Measurements from ENCODE around the gene RUNDC1. TPM values are rescaled to one million over a fixed set of nuclear protein-coding genes. Genes with fewer than 3 reads are reported as not detected.

Gene RUNDC1
- polyA plus RNA-seq, 1 donor from 2014 or later, result 15.1 TPM

DNA sequence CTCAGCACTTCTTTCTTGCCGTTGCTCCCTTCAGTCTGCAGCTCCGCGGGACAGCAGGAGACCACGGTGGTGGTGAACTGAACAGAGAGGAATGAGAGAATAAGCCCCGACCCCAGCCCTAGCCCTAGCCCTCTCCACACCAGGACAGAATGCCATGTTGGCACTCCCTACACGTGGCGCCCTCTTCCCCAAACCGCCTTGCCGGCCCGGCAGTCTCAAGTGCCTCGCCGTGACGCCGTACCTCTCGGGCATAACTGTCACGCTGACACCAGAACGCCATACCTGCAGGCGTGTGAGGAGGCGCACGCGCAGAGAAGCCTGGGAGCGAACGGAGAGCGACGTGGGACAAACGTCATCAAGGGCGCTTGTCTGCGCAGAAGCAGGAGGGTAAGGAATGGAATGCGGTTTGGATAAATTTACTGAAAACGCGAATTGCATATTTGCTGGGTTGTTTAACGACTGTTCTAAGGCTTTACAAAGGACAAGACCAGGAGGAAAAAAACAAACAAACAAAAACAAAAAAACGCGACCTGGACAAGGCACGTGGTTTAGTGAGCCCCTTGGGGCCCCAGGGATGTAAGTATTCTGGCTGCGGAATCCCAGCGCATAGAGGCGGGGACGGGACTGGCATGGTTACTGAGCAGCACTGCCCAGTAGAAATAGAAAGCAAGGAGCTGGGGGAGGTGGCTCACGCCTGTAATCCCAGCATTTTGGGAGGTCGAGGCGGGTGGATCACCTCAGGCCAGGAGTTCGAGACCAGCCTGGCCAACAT, 16.0 kb upstream of the RUNDC1 start, which contains the start of gene AARSD1:
TSS of gene AARSD1 (minus strand) at position 294 of the 772 bp plus-strand sequence. CDS start at position 280, 14 bp downstream.
- H2AFZ ChIP-seq (ENCODE audit: low read depth, low read length), result peak within 1 kb of the TSS; percentile 99
- H3K27me3 ChIP-seq (ENCODE audit: insufficient read depth, low read depth, low read length), result no peaks in the 10 kb centered on the region
- peak within 1 kb of the TSS; percentile 87 for H3K9ac ChIP-seq (ENCODE audit: low read length)
- H4K20me1 ChIP-seq (ENCODE audit: insufficient read depth), result no peaks in the 10 kb centered on the region
- TF ChIP-seq POLR2AphosphoS5 (IDR thresholded peaks at IDR 0.05) (peak; percentile 97), EZH2 (IDR thresholded peaks at IDR 0.05; ENCODE audit: borderline replicate concordance, insufficient read depth, low read length, poor library complexity, severe bottlenecking) (no peak), EP300 (conservative IDR thresholded peaks at IDR 0.05; ENCODE audit: poor library complexity, severe bottlenecking) (peak; percentile 72), SMC3 (conservative IDR thresholded peaks at IDR 0.05; ENCODE audit: poor library complexity) (no peak), TAF1 (IDR thresholded peaks at IDR 0.05; ENCODE audit: low read depth) (peak; percentile 74), RAD21 (conservative IDR thresholded peaks at IDR 0.05) (no peak), MXI1 (conservative IDR thresholded peaks at IDR 0.05; ENCODE audit: poor library complexity, severe bottlenecking) (peak; percentile 98)
- TF ChIP-seq, protein P1, sequence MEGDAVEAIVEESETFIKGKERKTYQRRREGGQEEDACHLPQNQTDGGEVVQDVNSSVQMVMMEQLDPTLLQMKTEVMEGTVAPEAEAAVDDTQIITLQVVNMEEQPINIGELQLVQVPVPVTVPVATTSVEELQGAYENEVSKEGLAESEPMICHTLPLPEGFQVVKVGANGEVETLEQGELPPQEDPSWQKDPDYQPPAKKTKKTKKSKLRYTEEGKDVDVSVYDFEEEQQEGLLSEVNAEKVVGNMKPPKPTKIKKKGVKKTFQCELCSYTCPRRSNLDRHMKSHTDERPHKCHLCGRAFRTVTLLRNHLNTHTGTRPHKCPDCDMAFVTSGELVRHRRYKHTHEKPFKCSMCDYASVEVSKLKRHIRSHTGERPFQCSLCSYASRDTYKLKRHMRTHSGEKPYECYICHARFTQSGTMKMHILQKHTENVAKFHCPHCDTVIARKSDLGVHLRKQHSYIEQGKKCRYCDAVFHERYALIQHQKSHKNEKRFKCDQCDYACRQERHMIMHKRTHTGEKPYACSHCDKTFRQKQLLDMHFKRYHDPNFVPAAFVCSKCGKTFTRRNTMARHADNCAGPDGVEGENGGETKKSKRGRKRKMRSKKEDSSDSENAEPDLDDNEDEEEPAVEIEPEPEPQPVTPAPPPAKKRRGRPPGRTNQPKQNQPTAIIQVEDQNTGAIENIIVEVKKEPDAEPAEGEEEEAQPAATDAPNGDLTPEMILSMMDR (IDR thresholded peaks at IDR 0.05; ENCODE audit: poor library complexity, severe bottlenecking), result peak; percentile 20
- TF ChIP-seq, protein P2, sequence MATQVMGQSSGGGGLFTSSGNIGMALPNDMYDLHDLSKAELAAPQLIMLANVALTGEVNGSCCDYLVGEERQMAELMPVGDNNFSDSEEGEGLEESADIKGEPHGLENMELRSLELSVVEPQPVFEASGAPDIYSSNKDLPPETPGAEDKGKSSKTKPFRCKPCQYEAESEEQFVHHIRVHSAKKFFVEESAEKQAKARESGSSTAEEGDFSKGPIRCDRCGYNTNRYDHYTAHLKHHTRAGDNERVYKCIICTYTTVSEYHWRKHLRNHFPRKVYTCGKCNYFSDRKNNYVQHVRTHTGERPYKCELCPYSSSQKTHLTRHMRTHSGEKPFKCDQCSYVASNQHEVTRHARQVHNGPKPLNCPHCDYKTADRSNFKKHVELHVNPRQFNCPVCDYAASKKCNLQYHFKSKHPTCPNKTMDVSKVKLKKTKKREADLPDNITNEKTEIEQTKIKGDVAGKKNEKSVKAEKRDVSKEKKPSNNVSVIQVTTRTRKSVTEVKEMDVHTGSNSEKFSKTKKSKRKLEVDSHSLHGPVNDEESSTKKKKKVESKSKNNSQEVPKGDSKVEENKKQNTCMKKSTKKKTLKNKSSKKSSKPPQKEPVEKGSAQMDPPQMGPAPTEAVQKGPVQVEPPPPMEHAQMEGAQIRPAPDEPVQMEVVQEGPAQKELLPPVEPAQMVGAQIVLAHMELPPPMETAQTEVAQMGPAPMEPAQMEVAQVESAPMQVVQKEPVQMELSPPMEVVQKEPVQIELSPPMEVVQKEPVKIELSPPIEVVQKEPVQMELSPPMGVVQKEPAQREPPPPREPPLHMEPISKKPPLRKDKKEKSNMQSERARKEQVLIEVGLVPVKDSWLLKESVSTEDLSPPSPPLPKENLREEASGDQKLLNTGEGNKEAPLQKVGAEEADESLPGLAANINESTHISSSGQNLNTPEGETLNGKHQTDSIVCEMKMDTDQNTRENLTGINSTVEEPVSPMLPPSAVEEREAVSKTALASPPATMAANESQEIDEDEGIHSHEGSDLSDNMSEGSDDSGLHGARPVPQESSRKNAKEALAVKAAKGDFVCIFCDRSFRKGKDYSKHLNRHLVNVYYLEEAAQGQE (IDR thresholded peaks at IDR 0.05; ENCODE audit: borderline replicate concordance), result peak; percentile 65
- H3K4me3 ChIP-seq (ENCODE audit: low read length), result peak within 1 kb of the TSS; percentile 71
- H3K27ac ChIP-seq (ENCODE audit: low read length), result peak within 1 kb of the TSS; percentile 84
- no peaks in the 10 kb centered on the region for H3F3A ChIP-seq (ENCODE audit: insufficient read depth, low read length, poor library complexity, severe bottlenecking)
- H3K36me3 ChIP-seq (ENCODE audit: insufficient read depth, low read length), result no peaks in the 10 kb centered on the region
- peak within 1 kb of the TSS; percentile 73 for H3K4me2 ChIP-seq (ENCODE audit: low read length)
- H3K79me2 ChIP-seq (replicated peaks; ENCODE audit: insufficient read depth, low read length), result peaks cover 7% of the 10 kb centered on the region
- no peaks in the 10 kb centered on the region for H3K9me2 ChIP-seq (ENCODE audit: insufficient read depth, low read length)
- no peaks in the 10 kb centered on the region for H3K9me3 ChIP-seq (ENCODE audit: low read length)

DNA sequence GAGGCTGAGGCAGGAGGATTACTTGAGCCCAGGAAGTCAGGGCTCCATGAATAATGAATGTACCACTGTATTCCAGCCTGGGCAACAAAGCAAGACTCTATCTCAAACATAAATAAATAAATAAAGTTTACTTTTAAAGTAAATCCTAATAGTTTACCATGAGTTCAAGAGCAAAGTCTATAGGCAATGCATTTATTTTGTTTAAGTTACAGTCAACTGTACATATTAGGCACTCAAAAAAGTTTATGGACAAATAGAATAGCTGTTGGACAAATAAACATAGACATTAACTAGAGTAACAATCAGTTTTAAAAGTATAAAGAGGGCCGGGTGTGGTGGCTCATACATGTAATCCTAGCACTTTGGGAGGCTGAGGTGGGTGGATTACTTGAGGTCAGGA, 12.4 kb upstream of the RUNDC1 start:
- H3F3A ChIP-seq (ENCODE audit: insufficient read depth, low read length, poor library complexity, severe bottlenecking), result no peaks in the 10 kb centered on the region
- H3K27me3 ChIP-seq (ENCODE audit: insufficient read depth, low read depth, low read length), result no peaks in the 10 kb centered on the region
- no peak overlapping the region for H2AFZ ChIP-seq (ENCODE audit: low read depth, low read length)
- H3K27ac ChIP-seq (ENCODE audit: low read length), result no peak overlapping the region
- TF ChIP-seq SMC3 (conservative IDR thresholded peaks at IDR 0.05; ENCODE audit: poor library complexity) (no peak), POLR2AphosphoS5 (IDR thresholded peaks at IDR 0.05) (no peak), RAD21 (conservative IDR thresholded peaks at IDR 0.05) (no peak), TAF1 (IDR thresholded peaks at IDR 0.05; ENCODE audit: low read depth) (no peak), EZH2 (IDR thresholded peaks at IDR 0.05; ENCODE audit: borderline replicate concordance, insufficient read depth, low read length, poor library complexity, severe bottlenecking) (no peak), MXI1 (conservative IDR thresholded peaks at IDR 0.05; ENCODE audit: poor library complexity, severe bottlenecking) (no peak), EP300 (conservative IDR thresholded peaks at IDR 0.05; ENCODE audit: poor library complexity, severe bottlenecking) (no peak)
- TF ChIP-seq, protein P1 (IDR thresholded peaks at IDR 0.05; ENCODE audit: poor library complexity, severe bottlenecking), result no peak
- TF ChIP-seq, protein P2 (IDR thresholded peaks at IDR 0.05; ENCODE audit: borderline replicate concordance), result no peak
- no peak overlapping the region for H3K4me2 ChIP-seq (ENCODE audit: low read length)
- no peaks in the 10 kb centered on the region for H3K36me3 ChIP-seq (ENCODE audit: insufficient read depth, low read length)
- no peaks in the 10 kb centered on the region for H4K20me1 ChIP-seq (ENCODE audit: insufficient read depth)
- no peak overlapping the region for H3K4me3 ChIP-seq (ENCODE audit: low read length)
- no peaks in the 10 kb centered on the region for H3K9me3 ChIP-seq (ENCODE audit: low read length)
- no peak overlapping the region for H3K9ac ChIP-seq (ENCODE audit: low read length)
- no peaks in the 10 kb centered on the region for H3K9me2 ChIP-seq (ENCODE audit: insufficient read depth, low read length)
- H3K79me2 ChIP-seq (replicated peaks; ENCODE audit: insufficient read depth, low read length), result peaks cover 7% of the 10 kb centered on the region

Data from neural cell (in vitro differentiated cells).